ENCODE results near the gene GRHL1.
A peak's percentile ranks its signal among the peaks of the same experiment; 100 is the strongest.
"Not testable (repeated sequence)": the region's sequence is repeated elsewhere in the genome, so short reads cannot be mapped to it uniquely, and the experiment has no call there.

Gene GRHL1, protein sequence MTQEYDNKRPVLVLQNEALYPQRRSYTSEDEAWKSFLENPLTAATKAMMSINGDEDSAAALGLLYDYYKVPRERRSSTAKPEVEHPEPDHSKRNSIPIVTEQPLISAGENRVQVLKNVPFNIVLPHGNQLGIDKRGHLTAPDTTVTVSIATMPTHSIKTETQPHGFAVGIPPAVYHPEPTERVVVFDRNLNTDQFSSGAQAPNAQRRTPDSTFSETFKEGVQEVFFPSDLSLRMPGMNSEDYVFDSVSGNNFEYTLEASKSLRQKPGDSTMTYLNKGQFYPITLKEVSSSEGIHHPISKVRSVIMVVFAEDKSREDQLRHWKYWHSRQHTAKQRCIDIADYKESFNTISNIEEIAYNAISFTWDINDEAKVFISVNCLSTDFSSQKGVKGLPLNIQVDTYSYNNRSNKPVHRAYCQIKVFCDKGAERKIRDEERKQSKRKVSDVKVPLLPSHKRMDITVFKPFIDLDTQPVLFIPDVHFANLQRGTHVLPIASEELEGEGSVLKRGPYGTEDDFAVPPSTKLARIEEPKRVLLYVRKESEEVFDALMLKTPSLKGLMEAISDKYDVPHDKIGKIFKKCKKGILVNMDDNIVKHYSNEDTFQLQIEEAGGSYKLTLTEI

DNA sequence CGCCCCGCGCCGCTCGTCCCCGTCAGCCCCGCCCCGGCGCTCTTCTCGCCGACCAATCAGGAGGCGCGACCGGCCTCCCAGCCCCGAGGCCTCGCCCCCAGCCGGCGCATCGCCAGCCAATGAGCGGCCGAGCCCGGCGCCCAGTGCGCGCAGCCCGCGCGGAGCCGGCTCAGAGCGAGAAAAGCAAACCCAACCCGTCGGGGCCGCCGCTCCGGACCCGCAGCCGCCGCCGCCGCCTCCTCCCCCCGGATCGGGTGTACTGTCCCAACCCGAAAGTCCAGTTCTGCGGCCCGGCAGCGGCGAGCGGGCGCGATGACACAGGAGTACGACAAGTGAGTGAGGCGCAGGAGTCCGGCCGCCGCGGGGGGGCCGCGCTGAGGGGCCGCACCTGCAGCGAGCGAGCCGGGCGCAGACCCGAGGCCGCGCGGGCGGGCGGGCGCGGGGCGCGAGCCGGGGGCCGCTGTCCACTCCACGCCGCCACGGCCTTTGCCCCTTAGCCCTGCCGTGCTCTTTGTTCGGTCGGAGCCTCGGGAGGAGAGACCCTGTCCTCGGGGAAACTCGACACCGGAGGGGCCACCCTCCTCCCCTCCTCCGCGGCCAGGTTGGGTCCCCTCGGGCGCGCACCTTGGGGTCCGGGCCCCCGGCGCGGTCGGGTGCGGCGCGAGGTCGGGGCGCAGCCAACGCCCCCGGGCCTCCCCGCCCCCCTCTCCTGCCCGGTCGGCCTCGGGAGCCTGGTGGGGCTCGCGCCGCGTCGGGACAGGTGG is at the start of gene GRHL1:
Gene GRHL1, plus strand, starts transcription at position 172 of the 764 bp plus-strand sequence. Its CDS starts 141 bp downstream, at position 313.
- no peak for TF ChIP-seq JUND (IDR thresholded peaks at IDR 0.05; ENCODE audit: low read depth)

DNA sequence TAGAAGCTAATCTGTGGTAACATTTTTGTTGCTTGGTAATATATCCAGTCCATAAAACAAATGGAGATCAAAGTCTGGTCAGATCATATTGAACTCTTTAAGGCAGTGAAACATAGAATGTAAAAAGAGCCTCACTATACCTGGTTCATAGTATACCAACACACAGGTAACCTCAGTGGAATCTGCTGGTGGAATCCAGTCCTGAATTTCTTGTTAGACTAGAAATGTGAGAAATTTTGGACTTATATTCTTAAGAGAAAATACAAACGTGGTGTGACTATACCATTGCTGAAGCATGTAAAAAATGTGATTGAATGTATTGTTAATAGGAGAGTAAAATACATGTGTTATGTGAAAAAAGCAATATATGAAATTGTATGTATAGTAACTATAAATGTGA is 46.1 kb upstream of the GRHL1 start:
- DNase-seq (ENCODE audit: low read depth in 1 of 2, low spot score in 1 of 2), result peak; percentile 27 to 89
- in situ Hi-C loops (cut with HindIII; ENCODE audit: low pct_unique_long_range_greater_than_20kb, low sequenced_read_pairs), result no loop called here
- 0 out of 2 replicates have a peak, but pooled peaks have one; percentile 56 for TF ChIP-seq JUND (IDR thresholded peaks at IDR 0.05; ENCODE audit: low read depth)

More for the DNA sequence above, at the start of gene GRHL1:
- in situ Hi-C loops (cut with HindIII; ENCODE audit: low pct_unique_long_range_greater_than_20kb, low sequenced_read_pairs), result no loop called here
- DNase-seq (ENCODE audit: low read depth in 1 of 2, low spot score in 1 of 2), result peak; percentile 97

DNA sequence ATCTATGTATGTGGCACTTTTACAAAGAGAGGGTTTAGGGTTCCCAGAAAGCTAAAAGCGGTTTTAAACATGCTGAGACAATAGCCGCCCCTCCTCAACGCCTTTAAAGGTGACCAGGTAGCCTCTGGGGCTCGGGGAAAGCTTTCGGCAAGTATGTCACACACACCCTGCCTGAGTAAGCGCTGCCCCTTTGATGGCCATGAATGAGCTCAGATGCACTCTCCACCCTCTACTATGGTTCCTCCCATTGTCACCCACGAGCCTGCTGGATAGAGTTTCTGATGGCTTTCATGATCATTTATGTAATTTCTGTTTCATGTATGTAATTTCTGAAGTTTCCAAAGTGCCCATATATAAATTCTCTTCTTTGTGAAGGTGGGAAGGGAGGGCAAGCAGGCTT is 44.1 kb upstream of the GRHL1 start:
- DNase-seq (ENCODE audit: low read depth in 1 of 2, low spot score in 1 of 2), result no peak
- in situ Hi-C loops (cut with HindIII; ENCODE audit: low pct_unique_long_range_greater_than_20kb, low sequenced_read_pairs), result no loop called here

DNA sequence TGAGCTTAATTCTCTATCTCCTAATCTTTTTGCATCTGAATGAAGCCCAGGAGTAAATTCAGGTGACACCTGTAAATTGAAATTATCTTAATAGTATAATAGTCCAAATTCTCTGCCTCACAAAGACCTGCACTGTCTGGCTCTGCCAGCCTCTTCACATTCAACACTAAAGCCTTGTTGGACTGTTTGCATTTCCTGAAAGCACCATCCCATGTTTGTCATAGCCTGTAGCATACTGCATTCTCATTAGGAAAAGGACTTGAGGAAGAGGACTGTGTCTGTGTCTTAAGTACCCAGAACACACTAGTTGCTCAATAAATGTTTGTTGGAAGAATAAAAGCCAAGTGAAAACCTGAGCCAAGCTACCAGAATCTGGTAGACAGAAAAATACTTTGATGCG is 42.9 kb upstream of the GRHL1 start:
- DNase-seq (ENCODE audit: low read depth in 1 of 2, low spot score in 1 of 2), result peak in 1 of 2 experiments; percentile 42

More for the DNA sequence above, 44.1 kb upstream of the GRHL1 start:
- TF ChIP-seq JUND (IDR thresholded peaks at IDR 0.05; ENCODE audit: low read depth), result no peak

DNA sequence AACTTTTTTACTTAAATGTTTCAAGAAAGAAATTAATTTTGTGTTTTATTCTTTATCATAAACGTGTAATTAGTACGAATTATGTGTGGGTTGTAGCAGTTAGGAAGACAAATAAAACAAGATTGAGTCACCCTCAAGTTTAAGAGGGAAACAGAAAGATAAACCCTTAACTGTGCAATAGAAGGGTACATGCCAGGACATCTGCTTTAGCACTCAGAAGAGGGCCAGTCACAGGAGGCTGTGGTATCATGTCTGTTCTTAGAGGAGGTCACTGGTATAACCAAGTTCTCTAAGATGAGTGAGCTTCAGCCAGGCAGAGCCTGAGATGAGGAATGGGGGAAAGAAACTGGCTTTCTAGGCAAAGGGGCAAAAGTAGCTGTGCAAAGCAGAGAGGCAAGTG is 42.4 kb upstream of the GRHL1 start:
- in situ Hi-C loops (cut with HindIII; ENCODE audit: low pct_unique_long_range_greater_than_20kb, low sequenced_read_pairs), result no loop called here
- no peak for TF ChIP-seq JUND (IDR thresholded peaks at IDR 0.05; ENCODE audit: low read depth)
- no peak for DNase-seq (ENCODE audit: low read depth in 1 of 2, low spot score in 1 of 2)

More for the DNA sequence above, 42.9 kb upstream of the GRHL1 start:
- in situ Hi-C loops (cut with HindIII; ENCODE audit: low pct_unique_long_range_greater_than_20kb, low sequenced_read_pairs), result no loop called here
- no peak for TF ChIP-seq JUND (IDR thresholded peaks at IDR 0.05; ENCODE audit: low read depth)

DNA sequence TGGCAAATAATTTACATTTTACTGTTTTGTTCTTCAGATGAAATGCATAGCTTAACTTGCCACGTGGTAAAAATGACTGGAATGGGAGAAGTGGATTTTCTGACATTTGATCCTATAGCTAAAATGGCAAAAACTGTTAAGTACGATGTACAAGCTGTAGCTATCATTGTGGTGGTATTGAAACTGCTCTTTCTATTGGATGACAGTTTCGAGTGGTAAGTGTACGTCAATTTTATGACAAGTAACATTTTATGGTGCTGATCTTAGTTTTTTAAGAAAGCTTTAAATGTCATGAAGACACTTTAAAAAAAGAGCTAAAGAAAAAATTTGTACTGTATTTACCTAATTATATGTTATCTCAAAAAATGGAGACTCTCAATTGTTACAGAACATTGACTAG is 40.8 kb upstream of the GRHL1 start:
- TF ChIP-seq JUND (IDR thresholded peaks at IDR 0.05; ENCODE audit: low read depth), result no peak
- DNase-seq (ENCODE audit: low read depth in 1 of 2, low spot score in 1 of 2), result no peak
- in situ Hi-C loops (cut with HindIII; ENCODE audit: low pct_unique_long_range_greater_than_20kb, low sequenced_read_pairs), result no loop called here

DNA sequence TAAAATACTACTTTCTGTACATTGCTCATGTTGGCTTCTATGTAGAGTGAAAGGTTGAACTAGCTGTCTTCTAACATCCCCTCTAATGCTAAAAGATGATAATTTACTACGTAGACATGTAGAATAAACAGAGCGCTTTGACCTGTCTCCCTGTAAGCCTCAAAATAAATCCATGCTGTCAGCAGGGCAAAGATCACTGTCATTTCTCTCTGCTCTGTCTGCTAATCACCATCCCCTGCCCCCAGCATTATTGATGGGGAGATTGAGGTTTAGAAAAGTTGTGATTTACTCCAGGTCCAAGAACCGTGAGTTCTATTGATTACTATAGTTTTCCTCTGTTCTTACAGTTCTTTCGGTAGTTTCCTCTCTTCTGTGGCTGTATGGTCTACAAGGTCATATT is 39.0 kb upstream of the GRHL1 start:
- DNase-seq (ENCODE audit: low read depth in 1 of 2, low spot score in 1 of 2), result no peak
- TF ChIP-seq JUND (IDR thresholded peaks at IDR 0.05; ENCODE audit: low read depth), result no peak
- in situ Hi-C loops (cut with HindIII; ENCODE audit: low pct_unique_long_range_greater_than_20kb, low sequenced_read_pairs), result no loop called here

DNA sequence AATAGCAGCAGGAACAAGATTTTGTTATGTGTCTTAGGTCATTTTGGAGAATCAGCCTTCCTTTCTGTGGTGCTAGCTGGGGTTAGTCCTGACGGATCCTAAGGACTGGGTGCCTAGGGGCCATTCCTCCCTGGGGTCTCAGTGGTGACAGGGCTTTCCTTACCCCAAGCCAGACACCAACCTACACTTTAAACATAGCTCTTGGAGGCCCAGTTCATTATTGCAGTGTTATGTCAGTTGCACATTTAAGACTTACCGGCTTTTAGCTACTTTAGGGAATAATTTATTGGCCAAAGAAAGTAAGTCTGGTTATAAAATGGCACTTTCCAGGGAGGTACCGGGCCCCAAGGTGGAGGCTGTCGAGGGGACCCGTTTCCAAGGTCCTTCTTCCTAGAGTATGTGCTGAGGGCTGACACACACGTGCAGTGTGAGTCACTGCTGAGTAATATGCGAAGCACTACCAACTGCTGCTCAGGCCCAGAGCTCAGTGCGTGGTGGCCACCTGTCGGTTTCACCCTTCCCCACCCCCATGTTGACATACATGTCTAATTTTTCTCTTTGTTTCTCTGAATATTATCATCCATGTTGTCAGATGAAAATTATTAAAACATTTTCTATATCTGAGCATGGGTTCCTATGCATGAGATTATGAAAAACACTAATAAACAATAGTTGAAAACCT is 37.0 kb upstream of the GRHL1 start:
- no peak for DNase-seq (ENCODE audit: low read depth in 1 of 2, low spot score in 1 of 2)
- no peak for TF ChIP-seq JUND (IDR thresholded peaks at IDR 0.05; ENCODE audit: low read depth)
- in situ Hi-C loops (cut with HindIII; ENCODE audit: low pct_unique_long_range_greater_than_20kb, low sequenced_read_pairs), result no loop called here

DNA sequence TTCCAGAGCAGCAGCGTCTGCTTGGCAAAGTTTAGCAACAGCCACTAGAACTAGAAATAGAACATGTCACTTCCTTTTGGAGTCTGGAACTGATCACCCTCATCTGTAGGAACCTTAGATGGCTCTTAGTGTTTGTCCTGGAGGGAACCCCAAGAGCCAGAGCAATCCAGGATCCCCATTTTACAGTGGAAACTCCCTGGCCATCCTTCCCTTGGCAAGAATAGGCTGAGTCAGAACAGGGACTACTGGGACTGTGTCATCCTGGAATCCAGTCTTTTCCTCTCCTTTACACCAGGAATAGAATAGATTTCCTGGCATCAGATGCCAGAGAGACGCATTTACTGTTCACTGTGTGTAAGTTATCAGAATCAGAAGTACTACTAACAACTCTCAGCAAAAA is 33.2 kb upstream of the GRHL1 start:
- TF ChIP-seq JUND (IDR thresholded peaks at IDR 0.05; ENCODE audit: low read depth), result no peak
- no peak for DNase-seq (ENCODE audit: low read depth in 1 of 2, low spot score in 1 of 2)
- in situ Hi-C loops (cut with HindIII; ENCODE audit: low pct_unique_long_range_greater_than_20kb, low sequenced_read_pairs), result no loop called here

DNA sequence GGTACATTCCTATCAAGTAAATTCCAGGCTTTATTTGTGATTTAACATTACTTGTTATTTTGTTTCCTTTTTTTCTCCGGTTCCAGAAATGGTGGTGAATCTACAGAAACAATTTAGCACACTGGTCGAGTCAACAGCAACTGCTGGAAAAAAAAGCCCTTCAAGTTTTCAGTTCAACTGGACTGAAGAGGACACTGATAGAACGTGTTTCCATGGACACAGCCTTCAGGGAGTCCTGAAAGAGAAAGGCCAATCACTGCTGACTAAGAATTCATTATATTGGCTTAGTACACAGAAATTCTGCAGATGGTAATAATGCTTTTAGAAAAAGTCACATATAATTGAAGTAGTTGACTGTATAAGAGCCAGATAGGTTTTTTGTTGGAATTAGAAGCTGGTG is 32.0 kb upstream of the GRHL1 start:
- in situ Hi-C loops (cut with HindIII; ENCODE audit: low pct_unique_long_range_greater_than_20kb, low sequenced_read_pairs), result no loop called here
- no peak for TF ChIP-seq JUND (IDR thresholded peaks at IDR 0.05; ENCODE audit: low read depth)
- no peak for DNase-seq (ENCODE audit: low read depth in 1 of 2, low spot score in 1 of 2)

DNA sequence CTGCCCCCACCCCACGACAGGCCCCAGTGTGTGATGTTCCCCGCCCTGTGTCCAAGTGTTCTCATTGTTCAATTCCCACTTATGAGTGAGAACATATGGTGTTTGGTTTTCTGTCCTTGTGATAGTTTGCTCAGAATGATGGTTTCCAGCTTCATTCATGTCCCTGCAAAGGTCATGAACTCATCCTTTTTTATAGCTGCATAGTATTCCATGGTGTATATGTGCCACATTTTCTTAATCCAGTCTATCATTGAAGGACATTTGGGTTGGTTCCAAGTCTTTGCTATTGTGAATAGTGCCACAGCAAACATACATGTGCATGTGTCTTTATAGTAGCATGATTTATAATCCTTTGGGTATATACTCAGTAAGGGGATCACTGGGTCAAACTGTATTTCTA is 24.5 kb upstream of the GRHL1 start:
- DNase-seq (ENCODE audit: low read depth in 1 of 2, low spot score in 1 of 2); in situ Hi-C loops (cut with HindIII; ENCODE audit: low pct_unique_long_range_greater_than_20kb, low sequenced_read_pairs): not testable (repeated sequence)

DNA sequence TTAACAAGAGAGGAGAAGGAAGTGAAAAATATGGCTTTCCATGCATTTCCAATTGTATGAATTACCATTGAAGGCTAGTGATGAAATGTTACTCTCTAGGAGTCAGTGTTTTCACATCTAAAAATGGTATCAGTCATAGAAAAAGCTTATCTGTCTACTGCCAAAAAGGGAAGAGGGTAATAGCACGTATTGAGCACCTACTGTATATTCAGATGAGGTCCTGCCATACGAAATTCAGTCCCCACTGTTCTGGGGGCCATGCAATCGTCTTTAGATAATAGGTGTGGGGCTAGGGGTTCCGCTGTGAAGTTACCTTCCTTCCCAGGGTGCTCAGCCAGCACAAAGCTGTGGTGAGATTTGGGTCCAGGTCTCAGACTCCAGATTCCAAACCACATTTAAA is 14.2 kb upstream of the GRHL1 start:
- in situ Hi-C loops (cut with HindIII; ENCODE audit: low pct_unique_long_range_greater_than_20kb, low sequenced_read_pairs), result no loop called here
- TF ChIP-seq JUND (IDR thresholded peaks at IDR 0.05; ENCODE audit: low read depth), result no peak
- no peak for DNase-seq (ENCODE audit: low read depth in 1 of 2, low spot score in 1 of 2)

Data from T47D (cell line).